Stimulated activated CD4-positive, alpha-beta T cell treated with anti-CD3 and anti-CD28 coated beads, Interleukin-15, amount 100 ng/mL, for 24 hours (primary cell): ENCODE results near the gene APLP1.
"Not testable (repeated sequence)": the region's sequence is repeated elsewhere in the genome, so short reads cannot be mapped to it uniquely, and the experiment has no call there.

Experiments used
- DNase-seq: peaks from one replicate; pipeline ENCODE4 v3.0.0-alpha.2; 2020

The APLP1 gene

DNA sequence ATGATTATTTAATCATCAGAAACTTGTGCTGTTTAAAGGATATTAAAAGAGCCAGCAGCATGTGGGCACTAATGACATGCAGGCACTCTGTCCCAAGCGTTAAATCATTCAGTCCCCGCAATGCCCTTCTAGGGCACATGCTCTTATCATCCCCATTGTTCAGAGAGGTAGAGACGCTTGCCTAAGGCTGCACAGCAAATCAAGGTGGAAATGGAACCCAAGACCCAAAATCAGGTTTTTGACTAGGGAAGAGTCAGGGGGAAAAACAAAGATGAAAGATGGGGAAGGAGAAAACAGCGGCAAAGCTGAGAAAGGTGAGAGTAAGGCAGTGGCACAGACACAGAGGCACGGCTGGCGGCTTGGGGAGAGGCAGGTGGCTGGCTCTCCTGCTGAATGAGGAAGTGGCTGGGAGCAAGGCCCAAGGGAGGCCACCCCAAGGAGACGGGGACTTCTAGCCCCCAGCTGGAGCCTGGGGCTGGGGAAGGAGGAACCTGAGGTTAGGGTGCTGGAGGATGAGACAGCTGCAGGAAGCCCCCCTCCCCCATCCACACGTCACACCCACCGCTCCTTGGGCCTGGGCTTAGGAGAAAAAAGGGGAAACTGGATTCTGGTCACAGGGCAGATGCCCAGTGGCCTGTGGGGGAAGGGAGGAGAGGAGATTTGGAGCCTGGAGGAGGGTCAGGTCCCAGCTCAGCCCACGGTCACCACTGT, 40.8 kb downstream of the APLP1 start:
- DNase-seq: no peak

DNA sequence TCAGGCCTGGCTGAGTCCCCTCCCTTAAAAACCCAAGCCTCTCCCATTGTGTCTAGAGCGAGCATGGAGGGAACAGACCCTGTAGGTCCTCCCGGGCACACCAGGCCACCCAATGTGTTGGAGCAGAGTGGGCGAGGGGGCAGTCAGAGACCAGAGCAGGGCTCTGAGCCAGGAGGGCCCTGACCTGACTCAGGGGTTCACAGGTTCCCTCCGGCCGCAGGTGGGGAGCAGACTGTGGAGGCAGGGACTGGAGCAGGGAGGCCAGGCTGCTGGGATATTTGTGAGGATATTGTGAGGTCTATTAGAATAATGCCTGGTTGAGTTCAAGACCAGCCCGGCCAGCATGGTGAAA, 41.3 kb downstream of the APLP1 start:
- DNase-seq: no peak

DNA sequence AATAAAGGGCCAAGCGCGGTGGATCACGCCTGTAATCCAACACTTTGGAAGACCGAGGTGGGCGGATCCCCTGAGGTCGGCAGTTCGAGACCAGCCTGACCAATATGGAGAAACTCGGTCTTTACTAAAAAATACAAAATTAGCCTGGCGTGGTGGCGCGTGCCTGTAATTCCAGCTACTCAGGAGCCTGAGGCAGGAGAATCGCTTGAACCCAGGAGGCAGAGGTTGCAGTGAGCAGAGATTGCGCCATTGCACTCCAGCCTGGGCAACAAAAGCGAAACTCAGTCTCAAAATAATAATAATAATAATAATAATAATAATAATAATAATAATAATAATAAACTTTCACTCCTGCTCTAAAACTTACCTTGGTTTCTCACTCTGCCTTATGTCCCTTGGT, 42.0 kb downstream of the APLP1 start:
- DNase-seq: not testable (repeated sequence)

DNA sequence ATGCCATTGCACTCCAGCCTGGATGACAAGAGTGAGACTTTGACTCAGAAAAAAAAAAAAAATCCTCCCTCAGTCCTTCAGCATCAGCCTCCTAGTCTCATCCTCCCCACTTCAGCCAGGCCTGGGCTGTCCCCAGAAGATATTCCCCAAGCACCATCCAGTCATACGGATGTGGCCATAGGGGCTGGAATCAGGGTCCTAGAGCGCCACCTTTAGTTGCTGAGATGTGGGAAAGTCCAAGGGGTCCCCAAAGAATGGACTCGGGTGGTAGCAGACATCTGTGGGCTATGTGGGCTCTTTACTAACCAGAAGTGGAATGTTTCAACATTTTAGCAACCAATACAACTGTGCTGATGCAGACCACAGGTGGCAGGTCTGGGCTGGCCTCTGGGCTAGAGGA, 42.8 kb downstream of the APLP1 start:
- no peak for DNase-seq

DNA sequence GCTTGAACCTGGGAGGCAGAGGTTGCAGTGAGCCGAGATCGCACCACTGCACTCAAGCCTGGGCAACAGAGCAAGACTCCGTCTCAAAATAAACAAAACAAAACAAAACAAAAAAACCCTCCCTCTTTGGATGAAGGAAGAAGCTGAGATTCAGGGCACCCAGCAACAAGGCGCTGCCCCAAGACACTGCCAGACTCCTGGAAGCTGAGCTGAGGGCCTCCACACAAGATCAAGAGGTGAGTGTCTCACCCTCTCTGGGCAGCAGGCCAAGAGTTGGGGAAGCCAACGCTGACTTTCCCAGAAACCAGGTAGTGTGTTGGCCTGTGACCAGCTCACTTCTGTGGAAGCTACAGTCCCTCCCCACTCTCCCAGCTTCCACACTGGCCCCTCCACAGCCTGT, 43.4 kb downstream of the APLP1 start:
- peak; percentile 55 for DNase-seq

DNA sequence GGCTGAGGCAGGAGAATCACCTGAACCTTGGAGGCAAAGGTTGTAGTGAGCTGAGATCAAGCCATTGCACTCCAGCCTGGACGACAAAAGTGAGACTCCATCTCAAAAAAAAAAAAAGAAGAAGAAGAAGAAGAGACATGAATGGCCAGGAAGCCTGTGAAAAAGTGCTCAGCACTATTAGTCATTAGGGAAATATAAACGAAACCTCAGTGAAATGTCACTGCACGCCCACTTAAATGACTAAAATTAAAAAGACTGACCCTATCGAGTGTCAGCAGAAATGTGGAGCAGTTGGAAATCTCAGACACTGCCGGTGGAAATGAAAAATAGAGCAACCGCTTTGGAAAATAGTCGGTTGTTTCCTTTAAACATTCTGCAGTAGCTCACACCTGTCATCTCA, 45.2 kb downstream of the APLP1 start:
- no peak for DNase-seq

GRCh38 chr19:35915443-35915842, 47.1 kb downstream of the APLP1 start:
- DNase-seq: no peak

- no peak for DNase-seq
Observed at GRCh38 chr19:35919306-35919705, 50.9 kb downstream of the APLP1 start.

DNA sequence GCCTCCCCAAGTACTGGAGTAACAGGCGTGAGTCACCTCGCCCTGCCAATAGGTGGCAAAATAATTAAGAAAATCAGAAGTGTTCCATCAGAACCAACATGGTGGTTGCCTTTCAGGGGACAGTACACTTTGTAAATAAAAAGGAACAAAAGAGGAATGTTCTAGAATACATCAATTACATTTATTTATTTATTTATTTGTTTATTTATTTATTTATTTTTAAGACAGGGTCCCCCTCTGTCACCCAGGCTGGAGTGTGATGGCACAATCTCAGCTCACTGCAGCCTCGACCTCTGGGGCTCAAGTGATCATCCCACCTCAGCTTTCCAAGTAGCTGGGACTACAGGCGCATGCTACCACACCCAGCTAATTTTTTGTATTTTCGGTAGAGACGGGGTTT, 52.6 kb downstream of the APLP1 start:
- DNase-seq: no peak

DNA sequence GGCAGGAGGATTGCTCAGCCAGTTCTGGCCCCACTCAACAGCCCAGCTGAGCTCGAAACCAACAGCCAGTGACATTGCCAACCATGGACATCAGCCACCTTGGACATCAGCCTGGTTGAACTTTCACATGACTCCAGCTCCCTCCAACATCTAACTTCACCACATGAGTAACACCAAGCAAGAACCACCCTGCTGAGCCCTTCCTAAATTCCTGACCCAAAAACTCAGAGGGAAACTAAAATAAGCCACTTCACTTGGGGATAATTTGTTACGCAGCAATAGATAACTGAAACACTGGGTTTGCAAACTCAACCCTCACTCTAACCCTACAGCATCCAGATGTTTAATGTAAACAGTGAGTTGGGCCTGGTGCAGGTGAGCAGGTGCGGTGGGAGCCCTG, 57.1 kb downstream of the APLP1 start:
- DNase-seq: no peak

- DNase-seq: no peak
Observed at GRCh38 chr19:35928507-35928906, 60.1 kb downstream of the APLP1 start.
